Loucy (cell line): Measurements from ENCODE around the gene DHRSX.

Source experiments
- H2AFZ ChIP-seq: fragments of 200-600 bp; sonication (generic); 2 replicates; pipeline ENCODE4 v1.6.0; 2016; ENCODE audit warnings: antibody characterized with exemption, mild to moderate bottlenecking, low read length, moderate library complexity
- H3F3A ChIP-seq: fragments of 200-600 bp; 2 replicates; pipeline ENCODE4 v1.6.0; 2016; ENCODE audit warnings: antibody characterized with exemption, low read depth, mild to moderate bottlenecking
- H3K27me3 ChIP-seq: fragments of 200-600 bp; sonication (generic); 2 replicates; pipeline ENCODE4 v1.6.1; 2014; ENCODE audit warnings: low read length, mild to moderate bottlenecking; ENCODE audit not compliant: insufficient read depth, poor library complexity, severe bottlenecking
- H3K36me3 ChIP-seq: fragments of 200-600 bp; sonication (generic); 2 replicates; pipeline ENCODE4 v1.6.1; 2016; ENCODE audit warnings: low read length; ENCODE audit not compliant: insufficient read depth
- H3K4me1 ChIP-seq: fragments of 200-600 bp; sonication (generic); 2 replicates; pipeline ENCODE4 v1.5.1; 2014; ENCODE audit warnings: low read length, mild to moderate bottlenecking; ENCODE audit not compliant: insufficient read depth, poor library complexity, severe bottlenecking
- H3K4me2 ChIP-seq: fragments of 200-600 bp; sonication (generic); 2 replicates; pipeline ENCODE4 v1.6.0; 2014; ENCODE audit warnings: antibody characterized with exemption, low read length, low read depth, mild to moderate bottlenecking; ENCODE audit not compliant: poor library complexity, severe bottlenecking
- H3K4me3 ChIP-seq: fragments of 200-600 bp; sonication (generic); 2 replicates; pipeline ENCODE4 v1.5.1; 2014; ENCODE audit warnings: low read length, mild to moderate bottlenecking, mixed read lengths; ENCODE audit not compliant: poor library complexity, severe bottlenecking
- H3K79me2 ChIP-seq: fragments of 200-600 bp; sonication (generic); 2 replicates; pipeline ENCODE4 v1.6.1; 2014; ENCODE audit warnings: low read length; ENCODE audit not compliant: insufficient read depth
- H3K9ac ChIP-seq: fragments of 200-600 bp; sonication (generic); 2 replicates; pipeline ENCODE4 v1.6.0; 2014; ENCODE audit warnings: mild to moderate bottlenecking, low read depth, low read length, moderate library complexity; ENCODE audit not compliant: poor library complexity, severe bottlenecking
- H3K9me2 ChIP-seq: fragments of 200-600 bp; sonication (generic); replicated peaks from 2 replicates; pipeline ENCODE4 v1.6.1; 2016; ENCODE audit warnings: low read depth, low read length, mixed read lengths
- H3K9me3 ChIP-seq: fragments of 200-600 bp; sonication (generic); 2 replicates; pipeline ENCODE4 v1.6.1; 2014; ENCODE audit warnings: mild to moderate bottlenecking, antibody characterized with exemption, low read length, low read depth; ENCODE audit not compliant: insufficient read depth
- H4K20me1 ChIP-seq: fragments of 200-600 bp; sonication (generic); 2 replicates; pipeline ENCODE4 v1.6.0; 2014; ENCODE audit warnings: antibody characterized with exemption, low read length, mild to moderate bottlenecking; ENCODE audit not compliant: insufficient read depth, poor library complexity, severe bottlenecking
- EZH2phosphoT487 ChIP-seq: fragments of 200-600 bp; IDR thresholded peaks from 2 replicates; pipeline ENCODE4 v1.6.1; 2018; ENCODE audit warnings: antibody characterized with exemption, mild to moderate bottlenecking, moderate library complexity, borderline replicate concordance
- TF ChIP-seq, protein P1 (sequence below): fragments of 200-600 bp; sonication (generic); conservative IDR thresholded peaks from 2 replicates; pipeline ENCODE4 v1.5.1; 2014; ENCODE audit warnings: mild to moderate bottlenecking, antibody characterized with exemption, low read length

Gene DHRSX

DNA sequence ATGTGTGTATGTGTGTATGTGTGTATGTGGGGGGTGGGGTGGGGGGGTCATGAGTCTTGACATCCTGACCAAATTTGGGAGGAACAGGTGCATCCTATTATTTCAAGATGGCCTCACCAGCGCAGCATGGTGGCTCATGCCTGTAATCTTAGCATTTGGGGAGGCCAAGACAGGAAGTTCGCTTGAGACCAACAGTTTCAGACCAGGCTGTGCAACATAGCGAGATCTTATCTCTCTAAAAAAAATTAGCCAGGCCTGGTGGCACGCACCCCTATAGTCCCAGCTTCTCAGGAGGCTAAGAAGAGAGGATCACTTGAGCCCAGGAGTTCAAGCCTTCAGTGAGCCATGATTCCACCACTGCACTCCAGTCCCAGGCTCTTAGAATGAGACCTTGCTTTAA lies 47.0 kb upstream of the DHRSX start:
- no peaks in the 10 kb centered on the region for H3F3A ChIP-seq
- H3K9me3 ChIP-seq, result no peaks in the 10 kb centered on the region
- no peaks in the 10 kb centered on the region for H4K20me1 ChIP-seq
- H3K79me2 ChIP-seq, result no peaks in the 10 kb centered on the region
- no peak overlapping the region for H3K4me3 ChIP-seq
- no peaks in the 10 kb centered on the region for H3K36me3 ChIP-seq
- no peaks in the 10 kb centered on the region for H3K4me1 ChIP-seq
- no peak overlapping the region for H3K9ac ChIP-seq
- H3K4me2 ChIP-seq, result no peak overlapping the region
- H2AFZ ChIP-seq, result no peak overlapping the region
- TF ChIP-seq, protein P1, sequence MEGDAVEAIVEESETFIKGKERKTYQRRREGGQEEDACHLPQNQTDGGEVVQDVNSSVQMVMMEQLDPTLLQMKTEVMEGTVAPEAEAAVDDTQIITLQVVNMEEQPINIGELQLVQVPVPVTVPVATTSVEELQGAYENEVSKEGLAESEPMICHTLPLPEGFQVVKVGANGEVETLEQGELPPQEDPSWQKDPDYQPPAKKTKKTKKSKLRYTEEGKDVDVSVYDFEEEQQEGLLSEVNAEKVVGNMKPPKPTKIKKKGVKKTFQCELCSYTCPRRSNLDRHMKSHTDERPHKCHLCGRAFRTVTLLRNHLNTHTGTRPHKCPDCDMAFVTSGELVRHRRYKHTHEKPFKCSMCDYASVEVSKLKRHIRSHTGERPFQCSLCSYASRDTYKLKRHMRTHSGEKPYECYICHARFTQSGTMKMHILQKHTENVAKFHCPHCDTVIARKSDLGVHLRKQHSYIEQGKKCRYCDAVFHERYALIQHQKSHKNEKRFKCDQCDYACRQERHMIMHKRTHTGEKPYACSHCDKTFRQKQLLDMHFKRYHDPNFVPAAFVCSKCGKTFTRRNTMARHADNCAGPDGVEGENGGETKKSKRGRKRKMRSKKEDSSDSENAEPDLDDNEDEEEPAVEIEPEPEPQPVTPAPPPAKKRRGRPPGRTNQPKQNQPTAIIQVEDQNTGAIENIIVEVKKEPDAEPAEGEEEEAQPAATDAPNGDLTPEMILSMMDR, result no peak
- no peak for TF ChIP-seq EZH2phosphoT487
- no peaks in the 10 kb centered on the region for H3K27me3 ChIP-seq
- H3K9me2 ChIP-seq, result no peaks in the 10 kb centered on the region

DNA sequence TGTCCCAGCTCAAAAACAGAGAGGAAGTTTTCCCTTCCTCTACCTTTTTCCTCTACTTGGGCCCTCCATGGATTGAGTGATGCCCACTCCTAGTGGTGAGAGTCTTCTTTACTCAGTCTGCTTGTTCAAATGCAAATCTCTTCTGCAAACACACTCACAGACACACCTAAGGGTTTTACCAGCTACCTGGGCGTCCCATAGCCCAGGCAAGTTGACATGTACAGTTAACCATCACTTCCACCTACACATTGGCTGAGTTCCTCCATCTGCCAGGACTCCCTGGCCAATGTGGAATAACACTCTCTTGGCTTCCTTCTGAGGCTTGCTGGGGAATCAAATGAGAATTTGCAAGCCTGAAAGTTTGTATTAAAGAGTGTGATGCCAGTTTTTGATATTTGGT lies 45.7 kb upstream of the DHRSX start:
- Histone ChIP-seq H3K9ac (no peak overlapping the region), H3K4me2 (no peak overlapping the region), H3K79me2 (no peaks in the 10 kb centered on the region), H3K9me3 (no peaks in the 10 kb centered on the region), H4K20me1 (no peaks in the 10 kb centered on the region), H3K4me1 (no peaks in the 10 kb centered on the region), H2AFZ (no peak overlapping the region), H3F3A (no peaks in the 10 kb centered on the region), H3K36me3 (no peaks in the 10 kb centered on the region), H3K4me3 (no peak overlapping the region), H3K27me3 (no peaks in the 10 kb centered on the region), H3K9me2 (no peaks in the 10 kb centered on the region)
- TF ChIP-seq, protein P1, result no peak
- no peak for TF ChIP-seq EZH2phosphoT487

DNA sequence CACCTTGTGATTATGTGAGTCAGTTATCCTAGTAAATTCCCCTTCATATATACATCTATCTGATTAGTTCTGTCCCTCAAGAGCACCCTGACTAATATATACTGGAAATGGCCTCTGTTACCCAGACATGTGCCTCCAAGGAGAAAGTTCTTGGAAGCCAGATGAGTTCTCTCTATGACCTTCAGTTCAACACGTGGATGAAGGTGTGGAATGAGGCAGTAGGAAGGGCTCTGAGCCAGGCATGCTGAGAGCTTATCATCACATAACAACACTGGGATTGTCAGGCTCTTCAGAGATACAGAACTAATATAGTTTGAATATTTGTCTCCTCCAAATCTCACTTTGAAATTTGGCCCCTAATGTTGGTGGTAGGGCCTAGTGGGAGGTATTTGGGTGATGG lies 44.4 kb upstream of the DHRSX start:
- Histone ChIP-seq H3K9ac (no peak overlapping the region), H3K4me2 (no peak overlapping the region), H3K36me3 (no peaks in the 10 kb centered on the region), H3K4me3 (no peak overlapping the region), H3K27me3 (no peaks in the 10 kb centered on the region), H2AFZ (no peak overlapping the region), H3K4me1 (no peaks in the 10 kb centered on the region), H3F3A (no peaks in the 10 kb centered on the region), H3K9me3 (no peaks in the 10 kb centered on the region), H4K20me1 (no peaks in the 10 kb centered on the region), H3K9me2 (no peaks in the 10 kb centered on the region), H3K79me2 (no peaks in the 10 kb centered on the region)
- no peak for TF ChIP-seq EZH2phosphoT487
- TF ChIP-seq, protein P1, result no peak
